Mononuclear cell (primary cell): ENCODE measurements around the gene DCAF7. TPM values are rescaled to one million over a fixed set of nuclear protein-coding genes. Genes with fewer than 3 reads are reported as not detected.

Experiments used
- H3K27me3 ChIP-seq: 2 replicates; pipeline ENCODE4 v1.6.0; 2011; ENCODE audit warnings: low read length, control low read depth; ENCODE audit not compliant: insufficient read depth
- H3K4me1 ChIP-seq: 2 replicates; pipeline ENCODE4 v1.5.1; 2011; ENCODE audit warnings: mild to moderate bottlenecking, low read length, control low read depth; ENCODE audit not compliant: insufficient read depth
- H3K4me3 ChIP-seq: 2 replicates; pipeline ENCODE4 v1.5.1; 2011; ENCODE audit warnings: mild to moderate bottlenecking, low read length, moderate library complexity
- H3K9me3 ChIP-seq: 2 replicates; pipeline ENCODE4 v1.5.1; 2011; ENCODE audit warnings: low read depth, mild to moderate bottlenecking, control low read depth, low read length
- total RNA-seq: library from RNA; depleted of rRNA; stranded (reverse); fragments of >200 nt; gene quantifications from one replicate; pipeline ENCODE4 v1.2.3, GENCODE V29; 2012

Gene DCAF7
- total RNA-seq, 1 donor: 5.4 TPM

DNA sequence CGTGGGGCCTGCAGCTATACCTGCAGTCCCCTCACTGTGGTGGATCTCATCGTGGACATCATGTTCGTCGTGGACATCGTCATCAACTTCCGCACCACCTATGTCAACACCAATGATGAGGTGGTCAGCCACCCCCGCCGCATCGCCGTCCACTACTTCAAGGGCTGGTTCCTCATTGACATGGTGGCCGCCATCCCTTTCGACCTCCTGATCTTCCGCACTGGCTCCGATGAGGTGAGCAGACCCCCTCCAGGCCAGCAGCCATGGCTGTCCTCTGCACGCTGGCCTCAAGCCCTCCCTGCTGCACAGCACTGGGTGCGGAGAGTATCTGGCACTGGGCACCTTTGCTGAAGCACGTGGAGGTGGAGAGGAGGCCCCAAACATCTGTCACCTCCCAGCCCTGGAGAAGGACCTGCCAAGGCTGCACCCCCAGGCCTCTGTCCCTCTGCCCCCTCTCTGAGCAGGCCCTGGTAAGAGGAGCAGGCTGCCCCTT, 16.2 kb upstream of the DCAF7 start:
- H3K4me1 ChIP-seq: peaks cover 6% of the 10 kb centered on the region

DNA sequence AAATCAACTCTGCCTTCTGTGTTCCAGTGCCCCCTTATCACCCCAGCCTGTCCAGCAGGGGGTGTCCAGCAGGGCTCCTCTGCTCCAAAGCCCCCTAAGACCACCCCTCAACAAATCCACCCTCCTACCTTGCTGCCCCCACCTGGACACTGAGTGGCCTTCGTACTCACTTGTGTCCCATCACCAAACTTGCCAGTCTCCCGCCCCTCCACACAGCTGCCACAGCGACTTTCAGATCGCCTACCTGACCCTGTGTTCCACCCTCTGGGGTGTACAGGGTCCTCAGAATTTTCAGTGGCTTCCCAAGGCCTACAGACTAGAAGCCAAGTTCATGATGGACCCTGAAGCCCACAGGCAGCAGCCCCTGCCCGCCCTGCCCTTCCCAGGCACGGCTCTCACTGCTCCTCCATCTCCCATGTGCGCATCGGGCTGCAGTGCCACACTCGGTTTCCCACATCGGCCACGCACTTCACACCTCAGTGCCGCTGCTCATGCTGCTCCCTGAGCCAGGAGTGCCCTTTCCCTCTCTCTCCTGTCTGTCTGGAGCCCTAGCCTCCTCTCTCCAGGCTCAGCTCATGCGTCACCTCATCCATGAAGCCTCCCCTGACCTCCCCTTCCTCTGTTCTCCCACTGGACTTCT, 15.3 kb upstream of the DCAF7 start:
- no peaks in the 10 kb centered on the region for H3K9me3 ChIP-seq

More for the DNA sequence above, 16.2 kb upstream of the DCAF7 start:
- Histone ChIP-seq H3K9me3 (no peaks in the 10 kb centered on the region), H3K4me3 (no peak overlapping the region), H3K27me3 (peaks cover 13% of the 10 kb centered on the region)

DNA sequence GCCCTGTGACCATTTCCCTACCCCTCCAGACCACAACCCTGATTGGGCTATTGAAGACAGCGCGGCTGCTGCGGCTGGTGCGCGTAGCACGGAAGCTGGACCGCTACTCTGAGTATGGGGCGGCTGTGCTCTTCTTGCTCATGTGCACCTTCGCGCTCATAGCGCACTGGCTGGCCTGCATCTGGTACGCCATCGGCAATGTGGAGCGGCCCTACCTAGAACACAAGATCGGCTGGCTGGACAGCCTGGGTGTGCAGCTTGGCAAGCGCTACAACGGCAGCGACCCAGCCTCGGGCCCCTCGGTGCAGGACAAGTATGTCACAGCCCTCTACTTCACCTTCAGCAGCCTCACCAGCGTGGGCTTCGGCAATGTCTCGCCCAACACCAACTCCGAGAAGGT, 14.6 kb upstream of the DCAF7 start:
- peaks cover 18% of the 10 kb centered on the region for H3K27me3 ChIP-seq
- H3K4me1 ChIP-seq: peaks cover 6% of the 10 kb centered on the region
- no peaks in the 10 kb centered on the region for H3K9me3 ChIP-seq
- H3K4me3 ChIP-seq: no peak overlapping the region

More for the DNA sequence above, 15.3 kb upstream of the DCAF7 start:
- no peak overlapping the region for H3K4me3 ChIP-seq
- H3K27me3 ChIP-seq: peaks cover 18% of the 10 kb centered on the region
- peaks cover 6% of the 10 kb centered on the region for H3K4me1 ChIP-seq

DNA sequence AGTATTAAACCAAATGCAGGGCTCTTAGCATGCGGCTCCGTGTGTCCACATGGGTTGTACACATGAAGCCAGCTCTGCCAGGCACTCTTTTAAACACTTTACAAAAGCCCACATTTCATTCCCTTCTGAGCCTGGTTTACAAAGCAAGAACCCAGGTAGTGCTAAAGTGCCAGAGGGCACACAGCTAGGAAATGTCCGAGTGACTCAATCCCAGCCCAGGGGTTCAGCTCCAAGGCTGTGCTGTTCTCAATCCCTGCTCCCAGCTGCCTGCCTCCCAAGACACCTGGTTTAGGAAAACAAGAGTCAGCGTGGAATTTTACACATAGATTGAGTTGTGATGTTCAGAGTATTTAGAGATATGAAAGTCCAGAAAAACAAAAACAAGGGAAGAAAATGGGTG, 13.3 kb upstream of the DCAF7 start:
- peaks cover 6% of the 10 kb centered on the region for H3K4me1 ChIP-seq
- H3K27me3 ChIP-seq: peaks cover 18% of the 10 kb centered on the region
- no peak overlapping the region for H3K4me3 ChIP-seq
- H3K9me3 ChIP-seq: no peaks in the 10 kb centered on the region

DNA sequence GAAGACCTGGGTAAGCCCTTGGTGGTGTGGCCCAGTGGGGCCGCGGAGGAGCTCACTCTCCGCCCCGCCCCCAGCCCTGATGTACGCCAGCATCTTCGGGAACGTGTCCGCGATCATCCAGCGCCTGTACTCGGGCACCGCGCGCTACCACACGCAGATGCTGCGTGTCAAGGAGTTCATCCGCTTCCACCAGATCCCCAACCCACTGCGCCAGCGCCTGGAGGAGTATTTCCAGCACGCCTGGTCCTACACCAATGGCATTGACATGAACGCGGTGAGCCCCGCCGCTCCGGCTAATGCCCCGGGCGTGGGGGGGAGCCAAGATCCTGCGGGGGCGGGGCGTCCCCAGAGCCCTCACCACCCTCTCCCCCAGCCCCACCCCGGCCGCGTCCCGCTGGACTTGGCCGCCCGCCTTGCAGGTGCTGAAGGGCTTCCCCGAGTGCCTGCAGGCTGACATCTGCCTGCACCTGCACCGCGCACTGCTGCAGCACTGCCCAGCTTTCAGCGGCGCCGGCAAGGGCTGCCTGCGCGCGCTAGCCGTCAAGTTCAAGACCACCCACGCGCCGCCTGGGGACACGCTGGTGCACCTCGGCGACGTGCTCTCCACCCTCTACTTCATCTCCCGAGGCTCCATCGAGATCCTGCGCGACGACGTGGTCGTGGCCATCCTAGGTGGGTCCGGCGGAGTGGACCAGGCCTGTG, 12.1 kb upstream of the DCAF7 start:
- peaks cover 18% of the 10 kb centered on the region for H3K27me3 ChIP-seq
- H3K4me1 ChIP-seq: peaks cover 6% of the 10 kb centered on the region
- H3K9me3 ChIP-seq: no peaks in the 10 kb centered on the region
- no peak overlapping the region for H3K4me3 ChIP-seq

DNA sequence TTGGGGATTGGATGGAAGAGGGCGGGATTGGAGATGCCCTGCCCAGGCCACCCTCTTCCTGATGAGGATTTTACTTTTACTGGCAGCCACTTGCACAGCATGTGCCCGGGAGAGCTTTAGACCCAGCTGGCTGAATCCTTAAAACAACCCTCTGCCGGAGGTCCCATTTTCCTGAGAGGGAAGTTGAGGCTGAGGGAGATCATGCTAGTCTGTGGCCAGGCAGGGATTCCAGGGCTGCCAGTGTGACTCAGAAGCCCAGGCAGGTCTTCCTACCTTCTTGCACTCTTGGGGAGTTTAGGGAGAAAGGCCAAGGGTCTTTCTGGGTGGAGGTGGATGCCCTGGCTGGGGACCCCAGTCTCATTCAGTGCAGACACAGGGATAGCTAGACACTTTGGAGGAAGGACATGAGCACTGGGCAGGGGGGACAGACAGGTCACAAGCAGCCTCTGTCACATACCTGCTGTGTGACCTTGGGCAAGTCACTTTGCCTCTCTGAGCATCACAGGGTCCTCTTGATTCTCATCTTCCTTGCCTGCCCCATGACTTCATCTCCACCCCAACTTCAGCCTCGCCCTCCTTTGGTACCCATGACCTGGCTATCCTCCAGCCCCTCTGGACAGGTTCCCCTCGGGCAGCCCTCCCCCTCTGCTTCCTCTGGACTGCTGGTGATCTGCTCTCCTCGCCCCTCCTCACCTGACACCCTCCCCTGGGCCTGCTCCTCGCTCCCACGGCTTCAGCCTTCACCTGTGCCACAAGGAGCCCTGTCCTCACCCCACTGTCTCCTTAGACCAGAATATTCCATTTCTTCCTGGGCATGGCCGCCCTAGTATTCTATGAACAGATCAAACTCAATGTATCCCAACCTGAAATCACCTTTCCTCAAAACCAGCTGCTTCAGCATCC, 11.3 kb upstream of the DCAF7 start:
- Histone ChIP-seq H3K4me3 (no peak overlapping the region), H3K9me3 (no peaks in the 10 kb centered on the region), H3K4me1 (peaks cover 6% of the 10 kb centered on the region), H3K27me3 (peaks cover 18% of the 10 kb centered on the region)

DNA sequence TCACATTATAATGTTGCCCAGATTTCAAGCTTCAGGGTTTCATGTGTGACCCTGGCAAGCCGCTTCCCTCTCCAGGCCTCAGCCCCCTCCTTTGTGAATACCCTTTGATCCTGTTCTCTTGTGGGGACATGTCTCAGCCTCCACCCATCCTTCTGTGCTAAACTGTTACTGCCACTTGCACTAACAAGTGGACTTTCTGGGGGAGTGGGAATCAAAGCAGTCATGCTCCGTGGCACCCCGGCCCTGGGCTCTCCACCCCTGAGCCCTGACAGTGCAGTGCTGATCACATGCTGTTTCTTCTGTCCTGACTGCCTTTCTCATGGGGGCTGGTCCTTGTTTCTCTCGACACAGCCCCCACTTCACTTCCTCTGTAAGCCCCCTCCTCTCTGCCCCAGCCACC, 9.7 kb upstream of the DCAF7 start:
- Histone ChIP-seq H3K4me3 (no peak overlapping the region), H3K4me1 (peaks cover 6% of the 10 kb centered on the region), H3K9me3 (no peaks in the 10 kb centered on the region), H3K27me3 (peaks cover 18% of the 10 kb centered on the region)

DNA sequence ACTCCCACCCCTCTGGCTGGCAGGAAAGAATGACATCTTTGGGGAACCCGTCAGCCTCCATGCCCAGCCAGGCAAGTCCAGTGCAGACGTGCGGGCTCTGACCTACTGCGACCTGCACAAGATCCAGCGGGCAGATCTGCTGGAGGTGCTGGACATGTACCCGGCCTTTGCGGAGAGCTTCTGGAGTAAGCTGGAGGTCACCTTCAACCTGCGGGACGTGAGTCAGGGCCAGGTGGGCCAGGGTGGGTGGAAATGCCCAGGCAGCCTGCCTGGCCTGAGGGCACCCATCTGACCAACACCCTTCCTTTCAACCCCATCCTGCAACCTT, 8.1 kb upstream of the DCAF7 start:
- Histone ChIP-seq H3K27me3 (peaks cover 15% of the 10 kb centered on the region), H3K4me1 (peaks cover 6% of the 10 kb centered on the region), H3K9me3 (no peaks in the 10 kb centered on the region), H3K4me3 (no peak overlapping the region)

DNA sequence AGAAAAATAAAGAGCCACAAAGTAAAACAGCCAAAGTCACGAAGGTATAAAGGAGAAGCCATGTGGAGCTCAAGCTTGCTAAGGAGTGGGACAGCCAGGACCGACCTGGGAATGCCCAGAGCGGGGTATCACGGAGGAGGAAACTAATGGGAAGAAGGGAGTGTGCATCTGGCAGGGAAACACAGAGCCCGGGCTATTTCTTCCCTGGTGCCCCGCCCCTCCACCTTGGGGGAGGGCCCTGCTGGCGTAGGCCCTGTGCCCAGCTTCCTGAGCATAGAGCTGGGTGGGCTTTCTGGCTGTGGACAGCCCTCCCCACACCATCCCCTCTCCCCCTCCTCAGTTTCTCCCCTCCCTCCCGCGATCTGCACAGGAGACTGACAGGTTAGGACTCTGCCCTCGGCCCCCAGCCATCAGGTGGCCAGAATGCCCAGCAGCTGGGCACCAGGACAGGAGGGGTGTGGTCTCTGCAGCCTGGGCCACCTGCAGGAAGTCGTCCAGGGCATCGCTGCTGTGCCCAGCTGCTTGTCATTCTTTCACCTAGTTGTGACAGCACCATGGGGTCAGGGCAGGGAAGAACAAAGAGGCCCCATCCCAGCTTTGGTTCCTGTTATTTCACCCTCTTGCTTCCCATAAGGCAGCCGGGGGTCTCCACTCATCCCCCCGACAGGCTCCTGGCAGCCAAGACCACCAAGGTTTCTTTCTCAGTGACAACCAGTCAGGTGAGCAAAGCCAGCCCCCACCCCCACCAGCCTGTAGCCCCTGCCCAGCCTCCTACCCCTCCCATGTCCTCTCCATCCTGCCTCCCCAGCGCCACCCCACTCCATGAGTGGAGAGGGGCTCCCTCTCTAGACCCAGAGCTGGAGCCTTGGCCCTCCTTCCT, 7.1 kb upstream of the DCAF7 start:
- H3K4me1 ChIP-seq: peaks cover 5% of the 10 kb centered on the region
- H3K9me3 ChIP-seq: no peaks in the 10 kb centered on the region
- peaks cover 12% of the 10 kb centered on the region for H3K27me3 ChIP-seq
- no peak overlapping the region for H3K4me3 ChIP-seq

DNA sequence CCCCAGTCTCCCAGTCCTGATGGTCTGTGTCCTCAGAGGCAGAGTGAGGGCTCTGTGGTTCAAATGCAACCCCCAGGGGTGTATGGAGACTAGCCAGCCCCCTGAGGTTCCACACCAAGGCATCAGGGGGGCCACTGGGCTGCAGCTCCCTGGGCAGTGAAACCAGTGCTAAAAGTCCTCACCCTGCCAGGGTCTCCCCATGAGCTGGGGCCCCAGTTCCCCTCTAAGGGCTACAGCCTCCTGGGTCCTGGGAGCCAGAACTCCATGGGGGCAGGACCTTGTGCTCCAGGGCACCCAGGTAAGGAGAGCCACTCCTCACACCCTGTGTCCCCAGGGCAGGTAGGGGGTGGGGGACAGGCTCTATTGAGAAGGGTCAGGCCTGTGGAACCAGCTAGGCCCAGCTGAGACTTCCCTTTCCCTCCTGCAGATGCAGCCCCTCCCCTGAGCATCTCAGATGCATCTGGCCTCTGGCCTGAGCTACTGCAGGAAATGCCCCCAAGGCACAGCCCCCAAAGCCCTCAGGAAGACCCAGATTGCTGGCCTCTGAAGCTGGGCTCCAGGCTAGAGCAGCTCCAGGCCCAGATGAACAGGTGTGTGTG, 6.4 kb upstream of the DCAF7 start:
- peaks cover 7% of the 10 kb centered on the region for H3K27me3 ChIP-seq
- H3K9me3 ChIP-seq: no peaks in the 10 kb centered on the region
- peaks cover 3% of the 10 kb centered on the region for H3K4me1 ChIP-seq
- no peak overlapping the region for H3K4me3 ChIP-seq

DNA sequence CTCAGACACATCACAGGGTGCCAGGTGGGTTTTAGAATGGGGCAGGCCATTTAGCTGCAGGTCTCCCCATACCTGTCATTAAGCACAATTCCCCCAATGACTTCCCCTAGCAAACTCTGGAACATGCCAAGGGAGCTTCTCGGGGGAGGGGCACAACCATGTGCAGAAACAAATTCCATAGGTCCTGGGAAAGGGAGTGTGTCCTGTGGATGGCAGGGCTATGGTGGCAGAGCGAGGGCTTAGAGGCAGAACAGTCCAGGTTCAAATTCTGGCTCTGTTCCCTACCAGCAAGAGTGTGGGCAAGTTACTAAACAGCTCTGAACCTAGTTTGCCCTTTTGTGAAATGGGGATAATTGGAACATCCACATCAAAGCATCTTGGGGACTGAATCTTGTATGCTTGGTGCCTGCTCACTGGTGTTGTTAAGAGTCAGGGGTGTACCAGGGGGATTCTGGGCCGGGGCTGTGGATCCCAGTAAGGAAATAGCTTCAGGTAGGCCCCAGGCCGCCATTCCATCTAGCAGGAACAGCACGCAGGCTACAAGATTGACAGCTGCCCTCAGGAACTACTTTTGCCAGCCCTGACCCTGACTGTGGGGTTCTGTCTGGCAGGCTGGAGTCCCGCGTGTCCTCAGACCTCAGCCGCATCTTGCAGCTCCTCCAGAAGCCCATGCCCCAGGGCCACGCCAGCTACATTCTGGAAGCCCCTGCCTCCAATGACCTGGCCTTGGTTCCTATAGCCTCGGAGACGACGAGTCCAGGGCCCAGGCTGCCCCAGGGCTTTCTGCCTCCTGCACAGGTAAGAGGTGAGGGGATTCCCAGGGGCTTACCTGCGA, 5.6 kb upstream of the DCAF7 start:
- no peaks in the 10 kb centered on the region for H3K9me3 ChIP-seq
- peaks cover 11% of the 10 kb centered on the region for H3K4me1 ChIP-seq
- H3K4me3 ChIP-seq: no peak overlapping the region
- H3K27me3 ChIP-seq: no peaks in the 10 kb centered on the region

DNA sequence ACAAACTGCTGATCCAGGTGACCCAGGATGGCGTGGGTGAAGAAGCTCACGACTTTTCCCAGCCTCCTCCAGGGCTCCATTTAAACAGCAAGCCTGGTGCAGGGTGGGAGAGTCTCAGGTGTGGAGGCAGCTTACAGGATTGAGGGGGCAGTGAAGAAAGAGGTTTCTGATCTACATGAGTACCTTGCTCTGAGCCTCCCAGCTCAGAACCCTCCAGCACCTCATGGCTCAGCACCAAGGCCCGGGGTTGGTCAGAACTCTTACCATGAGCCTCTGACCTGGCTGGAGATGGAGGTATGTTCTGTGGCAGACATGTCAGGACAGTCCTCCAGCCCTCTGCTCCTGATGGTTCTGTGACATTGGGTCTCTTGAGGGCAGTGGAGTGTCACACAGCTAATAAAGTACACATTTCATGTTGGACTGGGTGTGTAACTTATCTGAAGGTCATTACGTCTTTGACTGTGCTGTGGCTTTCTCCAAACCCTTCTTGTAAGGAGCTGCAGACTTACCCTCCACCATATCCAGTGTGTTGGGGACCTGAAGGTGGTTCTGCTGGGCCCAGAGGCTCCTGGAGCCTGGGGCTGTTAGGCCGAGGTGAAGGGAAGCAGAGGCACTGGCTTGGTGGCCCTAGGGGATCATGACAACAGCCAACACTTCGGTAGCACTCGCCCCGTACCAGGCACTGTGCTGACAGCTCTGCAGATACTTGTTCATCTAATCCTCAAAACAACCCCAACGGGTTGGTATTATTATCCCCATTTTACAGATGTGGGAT, 3.8 kb upstream of the DCAF7 start:
- no peaks in the 10 kb centered on the region for H3K9me3 ChIP-seq

DNA sequence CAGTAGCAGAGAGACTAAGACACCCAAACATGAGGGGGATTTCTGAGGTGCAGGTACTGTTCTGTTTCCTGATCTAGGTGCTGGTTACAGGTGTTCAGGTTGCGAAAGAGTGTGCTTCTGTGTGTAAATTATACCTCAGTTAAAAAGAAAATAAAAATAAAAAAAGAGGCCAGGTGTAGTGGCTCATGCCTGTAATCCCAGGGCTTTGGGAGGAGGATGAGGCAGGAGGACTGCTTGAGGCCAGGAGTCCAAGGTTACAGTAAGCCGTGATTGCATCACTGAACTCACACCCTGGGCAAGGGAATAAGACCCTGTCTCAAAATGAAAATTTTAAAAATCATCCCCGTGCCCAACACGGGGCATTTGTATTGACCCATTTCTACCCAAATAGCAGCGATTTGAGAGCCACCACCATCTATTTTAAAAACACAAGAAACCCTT, 3.2 kb upstream of the DCAF7 start:
- H3K9me3 ChIP-seq: no peaks in the 10 kb centered on the region
- no peak overlapping the region for H3K4me3 ChIP-seq
- H3K4me1 ChIP-seq: peaks cover 22% of the 10 kb centered on the region
- H3K27me3 ChIP-seq: no peaks in the 10 kb centered on the region

More for the DNA sequence above, 3.8 kb upstream of the DCAF7 start:
- no peaks in the 10 kb centered on the region for H3K27me3 ChIP-seq
- peaks cover 16% of the 10 kb centered on the region for H3K4me1 ChIP-seq
- no peak overlapping the region for H3K4me3 ChIP-seq
